Transverse colon (tissue), 4 donors: Measurements from ENCODE around the gene RHOA.

Experiments used
- EP300 ChIP-seq: sonication (generic); formaldehyde crosslinking; IDR thresholded peaks from one replicate; pipeline ENCODE4 v1.6.1; 2017; ENCODE audit warnings: antibody characterized with exemption, low read depth
- POLR2A ChIP-seq: fragments of 450-650 bp; IDR thresholded peaks from one replicate; pipeline ENCODE4 v1.6.1; 2016; ENCODE audit warnings: antibody characterized with exemption, mild to moderate bottlenecking, moderate library complexity
- POLR2AphosphoS5 ChIP-seq, 3 donors: sonication (generic); formaldehyde crosslinking; IDR thresholded peaks; one replicate each; pipeline ENCODE4 v1.6.1; 2016; ENCODE audit warnings: antibody characterized with exemption in 3 of 3
- TF ChIP-seq, protein P1 (sequence below), 5 experiments: fragments of 200-600 bp in 3 of 5; fragments of 450-650 bp in 2 of 5; sonication (generic) in 3 of 5; IDR thresholded peaks; 1 replicate in 2 of 5; 2 replicates in 3 of 5; pipeline ENCODE4 v1.5.1; 2016 to 2017; ENCODE audit warnings: antibody characterized with exemption in 5 of 5, inconsistent platforms in 3 of 5, mild to moderate bottlenecking in 2 of 5, moderate library complexity in 1 of 5

DNA sequence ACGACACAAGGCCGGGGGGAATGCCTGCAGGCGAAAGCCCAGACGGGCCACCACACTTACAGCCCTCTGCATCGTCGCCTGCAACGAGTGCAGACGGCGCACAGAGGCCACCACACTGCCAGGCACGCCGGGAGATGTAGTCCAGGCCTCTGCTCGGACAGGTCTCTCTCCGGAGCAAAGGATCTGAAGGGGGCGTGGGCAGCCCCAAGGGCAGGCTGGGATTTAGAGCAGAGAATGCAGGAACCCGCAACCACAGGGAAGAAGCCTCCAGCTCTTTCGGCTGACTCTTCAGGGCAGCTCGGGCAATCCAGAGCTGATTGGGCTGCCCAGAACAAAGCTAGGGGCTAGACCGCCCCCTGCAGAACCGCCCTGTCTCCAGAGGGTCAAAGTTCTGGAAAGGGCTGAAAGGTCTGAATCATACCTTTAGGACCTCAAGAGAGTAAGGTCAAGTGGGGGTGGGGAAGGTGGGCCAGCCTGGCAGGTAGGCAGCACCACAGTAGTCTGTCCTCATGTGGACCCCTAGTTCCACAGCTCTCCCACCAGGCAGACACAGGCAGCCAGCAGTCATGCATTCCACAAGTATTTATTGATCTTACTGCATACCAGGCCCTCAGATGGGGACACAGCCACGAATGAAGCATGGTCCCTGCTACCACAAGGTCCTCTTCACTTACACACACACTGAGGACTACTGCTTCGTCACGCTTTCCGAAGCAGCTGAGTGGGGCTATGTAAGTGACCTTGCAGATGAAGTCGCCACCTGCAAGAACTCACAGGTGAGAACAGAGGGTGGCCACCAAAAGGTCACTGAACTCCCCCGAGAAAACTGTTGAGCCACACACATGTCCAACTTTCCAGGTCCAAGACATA is 10.8 kb upstream of the RHOA start, which contains the start of gene AMT:
- TF ChIP-seq, protein P1, sequence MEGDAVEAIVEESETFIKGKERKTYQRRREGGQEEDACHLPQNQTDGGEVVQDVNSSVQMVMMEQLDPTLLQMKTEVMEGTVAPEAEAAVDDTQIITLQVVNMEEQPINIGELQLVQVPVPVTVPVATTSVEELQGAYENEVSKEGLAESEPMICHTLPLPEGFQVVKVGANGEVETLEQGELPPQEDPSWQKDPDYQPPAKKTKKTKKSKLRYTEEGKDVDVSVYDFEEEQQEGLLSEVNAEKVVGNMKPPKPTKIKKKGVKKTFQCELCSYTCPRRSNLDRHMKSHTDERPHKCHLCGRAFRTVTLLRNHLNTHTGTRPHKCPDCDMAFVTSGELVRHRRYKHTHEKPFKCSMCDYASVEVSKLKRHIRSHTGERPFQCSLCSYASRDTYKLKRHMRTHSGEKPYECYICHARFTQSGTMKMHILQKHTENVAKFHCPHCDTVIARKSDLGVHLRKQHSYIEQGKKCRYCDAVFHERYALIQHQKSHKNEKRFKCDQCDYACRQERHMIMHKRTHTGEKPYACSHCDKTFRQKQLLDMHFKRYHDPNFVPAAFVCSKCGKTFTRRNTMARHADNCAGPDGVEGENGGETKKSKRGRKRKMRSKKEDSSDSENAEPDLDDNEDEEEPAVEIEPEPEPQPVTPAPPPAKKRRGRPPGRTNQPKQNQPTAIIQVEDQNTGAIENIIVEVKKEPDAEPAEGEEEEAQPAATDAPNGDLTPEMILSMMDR (IDR thresholded peaks at IDR 0.05) = no peak
- peak; percentile 24 for TF ChIP-seq POLR2A
- no peak for TF ChIP-seq EP300
- peak in 1 of 3 donors; percentile 25 for TF ChIP-seq POLR2AphosphoS5 (IDR thresholded peaks at IDR 0.05)
